HG02884 (cell line): ENCODE measurements around the gene ARTN.

Experiments used
- ATAC-seq: cut with Tn5 transposase; IDR thresholded peaks from one replicate; pipeline ENCODE4 v1.9.1; 2021; ENCODE audit warnings: mild to moderate bottlenecking, moderate library complexity; ENCODE audit not compliant: unreplicated experiment

Gene ARTN

DNA sequence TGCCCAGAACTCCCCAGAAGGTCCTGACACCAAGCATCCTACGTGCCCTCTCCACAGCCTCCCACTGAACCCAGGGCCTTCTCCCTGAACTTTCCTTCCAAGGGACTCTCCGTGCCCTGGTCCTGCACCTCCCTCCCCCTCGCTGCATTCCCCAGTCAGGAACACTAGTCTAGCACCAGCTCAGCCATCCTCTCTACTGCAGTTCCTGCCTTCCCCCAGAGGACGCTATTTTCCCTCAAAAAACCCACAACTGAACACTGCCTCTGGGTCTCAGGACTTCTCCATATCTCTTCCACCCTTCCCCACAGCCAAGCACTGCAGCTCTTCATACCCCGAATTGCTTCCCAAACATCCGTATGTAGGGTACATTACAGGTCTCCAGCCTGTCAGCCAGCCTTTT, 12.6 kb upstream of the ARTN start:
- no peak for ATAC-seq

DNA sequence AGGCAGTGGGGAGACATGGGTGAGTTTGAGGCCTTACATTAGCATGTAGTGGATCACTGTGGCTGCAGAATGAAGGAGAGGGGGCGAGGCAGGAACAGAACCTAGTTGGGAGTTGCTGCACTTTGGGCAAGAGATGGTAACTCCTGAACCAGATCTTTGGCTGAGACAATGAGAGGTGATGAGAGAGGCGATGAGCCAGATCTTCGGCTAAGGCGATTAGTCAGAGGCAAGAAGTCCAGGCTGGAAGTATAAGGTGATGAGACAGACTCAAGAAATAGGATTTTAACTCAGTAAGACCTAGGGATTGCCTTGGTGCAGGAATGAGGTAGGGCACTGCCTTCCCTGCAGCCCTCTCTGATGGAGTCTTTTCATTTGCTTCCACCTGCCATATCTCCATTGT, 9.1 kb upstream of the ARTN start:
- ATAC-seq: no peak

DNA sequence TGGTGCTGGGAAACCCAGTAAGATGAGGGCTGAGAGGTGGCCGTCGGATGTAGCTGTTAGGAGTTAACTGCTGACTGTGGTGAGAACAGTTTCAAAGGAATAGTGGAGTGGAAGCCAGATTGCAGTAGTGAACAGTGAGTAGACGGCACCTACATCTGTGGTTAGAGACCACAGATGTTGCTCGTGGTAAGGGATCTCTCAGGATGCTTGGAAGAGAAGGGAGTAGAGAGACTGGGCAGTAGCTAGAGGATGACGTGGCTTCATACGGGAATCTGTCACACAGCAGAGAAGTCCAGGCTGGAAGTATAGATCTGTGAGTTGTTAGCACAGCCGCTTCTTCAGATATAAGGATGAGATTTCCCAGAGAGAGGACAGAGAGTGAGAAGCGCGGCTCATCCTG, 7.8 kb upstream of the ARTN start:
- no peak for ATAC-seq

DNA sequence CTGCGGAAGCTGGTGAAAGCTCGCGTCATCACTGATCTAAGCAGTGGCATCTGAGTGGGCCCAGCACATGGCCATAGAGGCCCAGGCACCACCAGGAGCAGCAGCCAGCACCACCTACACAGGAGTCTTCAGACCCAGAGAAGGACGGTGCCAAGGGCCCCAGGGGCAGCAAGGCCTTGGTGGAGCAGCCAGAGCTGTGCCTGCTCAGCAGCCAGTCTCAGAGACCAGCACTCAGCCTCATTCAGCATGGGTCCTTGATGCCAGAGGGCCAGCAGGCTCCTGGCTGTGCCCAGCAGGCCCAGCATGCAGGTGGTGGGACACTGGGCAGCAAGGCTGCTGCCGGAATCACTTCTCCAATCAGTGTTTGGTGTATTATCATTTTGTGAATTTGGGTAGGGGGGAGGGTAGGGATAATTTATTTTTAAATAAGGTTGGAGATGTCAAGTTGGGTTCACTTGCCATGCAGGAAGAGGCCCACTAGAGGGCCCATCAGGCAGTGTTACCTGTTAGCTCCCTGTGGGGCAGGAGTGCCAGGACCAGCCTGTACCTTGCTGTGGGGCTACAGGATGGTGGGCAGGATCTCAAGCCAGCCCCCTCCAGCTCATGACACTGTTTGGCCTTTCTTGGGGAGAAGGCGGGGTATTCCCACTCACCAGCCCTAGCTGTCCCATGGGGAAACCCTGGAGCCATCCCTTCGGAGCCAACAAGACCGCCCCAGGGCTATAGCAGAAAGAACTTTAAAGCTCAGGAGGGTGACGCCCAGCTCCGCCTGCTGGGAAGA, 3.2 kb upstream of the ARTN start:
- no peak for ATAC-seq

DNA sequence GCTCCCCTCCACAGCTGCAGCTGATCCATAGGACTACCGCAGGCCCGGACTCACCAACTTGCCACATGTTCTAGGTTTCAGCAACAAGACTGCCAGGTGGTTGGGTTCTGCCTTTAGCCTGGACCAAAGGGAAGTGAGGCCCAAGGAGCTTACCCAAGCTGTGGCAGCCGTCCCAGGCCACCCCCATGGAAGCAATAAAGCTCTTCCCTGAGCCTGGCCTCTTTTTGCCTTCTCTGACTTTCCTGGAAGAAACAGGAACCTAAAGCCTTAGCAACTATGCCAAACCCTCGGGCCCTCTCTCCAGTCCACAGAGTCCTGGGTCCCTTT, 2.7 kb upstream of the ARTN start:
- no peak for ATAC-seq

DNA sequence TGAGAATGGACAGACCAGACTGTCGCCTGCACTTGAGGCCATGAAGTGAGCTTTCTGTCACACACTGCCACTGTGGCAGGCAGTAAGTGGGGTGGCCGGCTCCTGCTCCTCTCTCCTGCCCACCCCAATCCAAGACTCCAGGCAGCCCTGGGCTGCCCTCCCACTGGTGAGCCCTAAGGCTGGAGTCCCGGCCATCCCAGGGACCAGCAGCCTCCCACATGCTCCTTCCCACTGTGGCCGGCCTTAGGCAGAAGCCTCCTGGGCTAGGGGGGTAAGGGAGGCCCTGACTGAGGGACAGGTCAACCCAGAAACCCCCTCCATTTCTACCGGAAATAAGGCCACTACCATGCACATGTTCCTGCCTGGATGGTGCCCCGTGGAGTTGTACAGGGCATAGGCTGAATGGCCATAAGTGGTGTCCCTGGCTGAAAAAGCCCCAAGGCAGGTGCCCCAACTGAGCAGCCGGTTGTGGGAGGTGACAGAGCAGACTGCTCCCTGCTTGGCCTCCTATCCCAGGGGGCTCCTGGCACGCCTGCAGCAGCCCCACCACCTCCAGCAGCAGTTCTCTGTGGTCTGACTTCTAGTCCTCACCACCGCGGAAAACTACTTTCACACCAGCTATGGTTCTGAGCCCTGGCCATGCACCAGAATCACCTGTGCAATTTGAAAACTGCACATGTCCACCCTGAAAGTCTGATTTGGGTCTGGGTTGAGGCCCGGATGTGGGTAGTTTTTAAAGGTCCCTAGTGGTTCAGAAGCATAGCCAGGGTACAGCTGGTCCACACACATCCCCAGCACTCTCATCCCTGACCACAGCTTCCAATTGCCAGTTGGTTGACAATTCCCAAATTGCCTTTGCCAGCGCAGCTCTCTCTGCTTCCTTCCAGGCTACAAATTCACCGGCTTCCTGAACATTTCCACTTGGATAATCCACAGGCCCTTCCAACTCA, 1.6 kb upstream of the ARTN start:
- ATAC-seq: no peak

DNA sequence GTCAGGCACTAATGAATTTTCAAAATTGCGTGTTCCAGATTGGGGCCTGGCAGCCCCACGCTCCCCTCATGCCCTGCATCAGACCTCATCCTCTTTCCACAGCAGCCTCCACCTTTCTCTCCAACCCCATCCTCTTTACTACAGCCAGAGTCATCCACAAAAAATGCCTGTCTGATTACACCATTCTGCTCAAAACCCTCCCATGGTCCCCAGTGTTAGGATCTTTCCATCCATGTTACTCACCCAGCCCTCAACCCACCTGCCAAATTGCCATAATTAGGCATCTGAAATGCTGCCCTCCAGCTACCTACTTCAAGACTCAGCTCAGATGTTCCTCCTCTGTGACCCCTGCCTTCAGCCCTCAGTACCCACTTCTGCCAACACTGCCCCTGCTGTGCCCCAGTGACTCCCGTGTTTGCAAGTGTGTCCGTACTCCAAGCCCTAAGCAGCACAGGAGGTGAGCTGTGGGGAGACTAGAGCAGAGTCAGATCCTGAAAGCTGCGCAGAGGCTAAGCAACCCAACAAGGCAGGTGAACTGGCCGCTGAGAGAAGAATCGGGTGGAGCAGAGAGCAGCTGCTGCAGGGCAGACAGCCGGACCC, 715 bp upstream of the ARTN start:
- no peak for ATAC-seq

DNA sequence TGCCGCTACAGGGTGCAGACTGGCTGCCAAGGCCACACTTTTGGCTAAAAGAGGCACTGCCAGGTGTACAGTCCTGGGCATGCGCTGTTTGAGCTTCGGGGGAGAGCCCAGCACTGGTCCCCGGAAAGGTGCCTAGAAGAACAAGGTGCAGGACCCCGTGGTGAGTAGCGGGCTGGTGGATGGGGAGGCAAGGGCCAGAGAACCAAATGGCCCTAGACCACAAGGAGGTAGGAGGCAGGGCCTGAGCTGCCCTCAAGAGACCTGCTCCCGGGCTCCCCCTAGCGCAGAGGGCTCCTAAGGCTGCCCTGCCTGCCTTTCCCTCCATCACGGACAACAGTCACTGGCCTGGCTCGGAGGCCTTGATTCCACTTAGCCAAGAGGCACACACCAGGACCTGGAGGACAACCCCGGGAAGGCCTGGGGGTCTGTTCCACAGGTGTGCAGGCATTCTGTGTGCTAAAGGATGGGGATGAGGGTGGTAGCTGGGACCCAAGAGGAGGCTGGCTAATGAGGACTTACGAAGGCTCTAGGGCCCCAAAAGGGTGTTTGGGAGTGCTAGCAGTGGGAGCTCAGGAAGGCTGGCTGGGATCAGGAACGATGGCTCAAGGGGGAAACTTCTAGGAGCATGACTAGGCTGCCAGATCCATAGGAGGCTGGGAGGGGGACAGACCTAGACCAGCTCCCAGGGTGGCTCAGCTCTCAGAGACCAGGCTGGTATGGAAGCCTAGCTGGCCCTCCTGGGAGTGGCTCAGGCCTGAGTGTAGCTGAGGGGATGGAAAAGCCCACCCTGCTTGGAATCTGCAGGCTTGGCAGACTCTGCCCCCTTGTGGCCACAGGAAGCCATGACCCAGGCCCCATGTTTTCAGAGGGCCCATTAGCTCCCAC, 742 bp downstream of the ARTN start:
- ATAC-seq: no peak

DNA sequence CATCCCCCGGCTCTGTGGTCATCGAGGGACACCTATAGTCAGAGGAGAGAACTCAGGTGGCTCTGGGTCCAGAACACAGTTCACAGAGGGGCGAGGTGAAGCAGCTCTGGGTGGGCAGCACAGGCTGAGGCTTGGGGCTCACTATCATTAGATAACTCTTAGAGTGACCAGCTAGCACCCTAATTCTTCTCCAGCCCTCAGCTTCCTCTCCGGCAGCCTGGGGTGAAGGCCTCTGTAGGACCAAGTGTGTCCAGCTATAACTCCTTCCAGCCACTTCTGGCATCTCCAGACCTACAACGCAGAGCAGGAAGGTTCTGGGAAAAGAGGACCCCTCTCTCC, 1.4 kb downstream of the ARTN start:
- no peak for ATAC-seq

DNA sequence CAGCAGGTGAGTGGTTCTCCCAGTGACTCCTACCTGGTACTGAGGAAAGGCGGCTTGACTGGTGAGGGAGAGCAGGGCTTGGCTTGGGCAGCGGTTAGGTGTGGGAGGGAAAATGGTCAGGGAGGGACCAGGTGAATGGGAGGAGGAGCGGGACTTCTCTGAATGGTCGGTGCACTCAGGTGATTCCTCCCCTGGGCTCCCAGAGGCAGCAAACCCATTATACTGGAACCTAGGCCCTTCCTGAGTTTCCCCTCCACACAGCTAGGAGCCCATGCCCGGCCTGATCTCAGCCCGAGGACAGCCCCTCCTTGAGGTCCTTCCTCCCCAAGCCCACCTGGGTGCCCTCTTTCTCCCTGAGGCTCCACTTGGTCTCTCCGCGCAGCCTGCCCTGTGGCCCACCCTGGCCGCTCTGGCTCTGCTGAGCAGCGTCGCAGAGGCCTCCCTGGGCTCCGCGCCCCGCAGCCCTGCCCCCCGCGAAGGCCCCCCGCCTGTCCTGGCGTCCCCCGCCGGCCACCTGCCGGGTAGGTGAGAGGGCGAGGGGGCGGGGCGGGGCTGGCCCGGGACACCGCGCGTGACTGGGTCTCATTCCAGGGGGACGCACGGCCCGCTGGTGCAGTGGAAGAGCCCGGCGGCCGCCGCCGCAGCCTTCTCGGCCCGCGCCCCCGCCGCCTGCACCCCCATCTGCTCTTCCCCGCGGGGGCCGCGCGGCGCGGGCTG, 2.3 kb downstream of the ARTN start:
- ATAC-seq: no peak

DNA sequence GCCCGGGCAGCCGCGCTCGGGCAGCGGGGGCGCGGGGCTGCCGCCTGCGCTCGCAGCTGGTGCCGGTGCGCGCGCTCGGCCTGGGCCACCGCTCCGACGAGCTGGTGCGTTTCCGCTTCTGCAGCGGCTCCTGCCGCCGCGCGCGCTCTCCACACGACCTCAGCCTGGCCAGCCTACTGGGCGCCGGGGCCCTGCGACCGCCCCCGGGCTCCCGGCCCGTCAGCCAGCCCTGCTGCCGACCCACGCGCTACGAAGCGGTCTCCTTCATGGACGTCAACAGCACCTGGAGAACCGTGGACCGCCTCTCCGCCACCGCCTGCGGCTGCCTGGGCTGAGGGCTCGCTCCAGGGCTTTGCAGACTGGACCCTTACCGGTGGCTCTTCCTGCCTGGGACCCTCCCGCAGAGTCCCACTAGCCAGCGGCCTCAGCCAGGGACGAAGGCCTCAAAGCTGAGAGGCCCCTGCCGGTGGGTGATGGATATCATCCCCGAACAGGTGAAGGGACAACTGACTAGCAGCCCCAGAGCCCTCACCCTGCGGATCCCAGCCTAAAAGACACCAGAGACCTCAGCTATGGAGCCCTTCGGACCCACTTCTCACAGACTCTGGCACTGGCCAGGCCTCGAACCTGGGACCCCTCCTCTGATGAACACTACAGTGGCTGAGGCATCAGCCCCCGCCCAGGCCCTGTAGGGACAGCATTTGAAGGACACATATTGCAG, 3.0 kb downstream of the ARTN start:
- ATAC-seq: no peak

DNA sequence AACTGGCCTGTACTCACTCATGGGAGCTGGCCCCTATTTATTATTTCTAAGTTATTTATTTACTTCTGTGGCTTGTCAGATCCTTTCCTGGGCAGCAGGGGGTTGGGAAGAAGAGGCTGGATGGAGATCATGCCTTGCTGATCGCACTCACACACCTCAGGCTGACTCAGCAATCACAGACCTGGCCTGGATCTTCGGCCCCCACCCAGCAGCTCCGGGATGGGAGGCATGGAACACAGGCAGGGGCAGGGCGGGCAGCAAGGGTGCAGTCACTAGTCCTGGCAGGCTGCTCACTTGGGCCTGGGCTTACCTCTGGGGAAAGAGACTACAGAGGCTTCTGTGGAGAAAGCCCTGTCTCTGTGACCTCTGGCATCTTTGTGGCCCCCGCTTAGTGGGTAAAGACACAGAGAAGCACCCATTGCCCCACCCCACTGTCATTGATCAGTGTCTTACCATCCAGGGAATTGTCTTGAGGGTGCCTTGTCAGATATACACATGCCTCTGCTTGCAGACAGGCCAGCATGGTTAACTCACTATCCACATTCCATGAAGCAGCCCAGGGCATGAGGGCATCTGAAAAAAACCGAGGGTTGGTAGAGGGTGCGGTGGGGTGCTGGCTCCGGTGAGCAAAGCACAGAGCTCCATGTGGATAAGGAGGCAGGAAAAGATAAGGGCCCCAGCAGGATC, 3.7 kb downstream of the ARTN start:
- ATAC-seq: no peak

DNA sequence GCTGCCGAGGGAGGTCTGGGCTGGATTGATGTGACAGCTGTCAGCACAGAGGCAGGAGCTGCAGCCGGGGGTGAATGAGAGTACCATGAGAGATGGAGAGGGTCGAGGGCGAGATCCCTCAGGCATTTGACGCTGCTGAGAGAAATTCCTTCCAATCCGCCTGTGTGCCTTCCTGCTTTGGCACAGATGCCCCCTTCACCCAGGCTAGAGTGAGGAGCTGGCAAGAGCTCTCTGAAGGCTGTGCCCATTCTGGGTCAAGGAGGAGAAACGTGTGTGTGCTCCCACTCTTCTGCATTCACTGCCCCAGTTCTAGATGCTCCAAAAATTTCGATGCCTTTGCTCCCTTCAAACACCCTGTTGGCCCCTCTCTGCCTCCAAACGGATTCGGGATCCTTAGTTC, 4.8 kb downstream of the ARTN start:
- no peak for ATAC-seq

DNA sequence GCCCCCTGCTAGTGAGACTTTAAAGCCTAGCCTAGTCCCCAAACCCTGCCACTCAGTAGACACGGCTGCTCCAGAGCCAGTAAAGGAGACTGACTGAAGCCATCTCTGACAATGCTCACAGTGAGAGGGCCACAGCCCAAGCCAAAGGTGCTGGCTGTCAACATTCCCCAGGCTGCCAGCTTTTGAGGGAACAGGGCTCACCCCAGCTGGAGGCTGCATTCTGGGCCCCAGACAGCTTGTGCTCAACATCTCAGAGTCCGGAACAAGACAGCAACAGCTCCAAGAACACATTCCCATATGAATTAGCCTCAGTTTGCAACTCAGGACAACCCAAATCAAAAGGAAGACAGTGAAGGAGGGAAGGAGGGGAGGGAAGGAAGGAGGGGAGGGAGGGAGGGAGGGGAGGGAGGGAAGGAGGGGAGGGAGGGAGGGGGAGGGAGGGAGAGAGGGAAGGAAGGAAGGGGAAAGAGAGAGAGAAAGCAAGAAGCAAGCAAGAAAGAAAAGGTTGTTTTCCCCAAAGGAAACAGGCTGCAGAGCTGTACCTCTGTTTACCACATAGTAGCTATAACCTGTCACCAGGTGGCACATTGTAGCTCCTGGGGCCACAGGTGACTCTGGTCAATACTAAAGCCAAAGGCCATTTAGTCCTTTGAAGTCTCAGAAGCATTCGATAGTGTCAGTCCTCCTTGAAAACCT, 5.4 kb downstream of the ARTN start:
- ATAC-seq: no peak

DNA sequence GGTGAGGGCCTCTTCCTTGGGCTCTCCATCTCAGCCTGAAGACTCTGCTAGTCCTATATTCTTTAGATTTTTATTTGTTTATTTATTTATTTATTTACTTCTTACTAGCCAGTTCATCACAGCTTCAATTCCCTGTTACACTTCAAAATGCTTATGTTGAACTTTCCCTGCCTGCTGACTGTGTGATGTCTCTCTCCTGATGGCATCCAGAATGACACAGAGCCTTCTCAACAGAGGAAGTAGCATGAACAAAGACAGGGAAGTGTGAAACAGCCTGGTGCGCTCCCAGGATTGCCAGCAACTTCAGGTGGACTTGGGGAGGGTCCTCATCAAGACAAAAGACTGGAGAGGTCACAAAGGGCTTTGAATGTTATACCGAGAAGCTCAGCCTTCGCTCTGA, 8.8 kb downstream of the ARTN start:
- no peak for ATAC-seq

DNA sequence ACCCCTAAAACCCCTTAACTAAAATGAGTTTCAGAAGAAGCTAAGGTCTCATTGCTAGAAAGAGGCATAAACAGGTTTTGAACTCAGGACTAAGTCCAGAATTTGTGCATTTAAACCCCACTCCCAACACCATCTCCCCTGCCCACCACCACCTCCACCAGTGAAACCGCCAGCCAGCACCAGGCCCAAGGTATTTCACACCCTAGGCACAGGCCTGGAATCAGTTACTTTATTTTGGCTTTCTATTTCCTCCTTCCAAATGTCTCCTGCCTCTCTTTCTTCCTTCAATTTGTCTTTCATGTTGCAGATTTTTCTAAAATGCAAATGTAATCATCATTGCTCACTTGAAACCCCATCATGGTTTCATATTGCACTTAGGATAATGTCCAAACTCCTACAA, 11.3 kb downstream of the ARTN start:
- ATAC-seq: no peak

DNA sequence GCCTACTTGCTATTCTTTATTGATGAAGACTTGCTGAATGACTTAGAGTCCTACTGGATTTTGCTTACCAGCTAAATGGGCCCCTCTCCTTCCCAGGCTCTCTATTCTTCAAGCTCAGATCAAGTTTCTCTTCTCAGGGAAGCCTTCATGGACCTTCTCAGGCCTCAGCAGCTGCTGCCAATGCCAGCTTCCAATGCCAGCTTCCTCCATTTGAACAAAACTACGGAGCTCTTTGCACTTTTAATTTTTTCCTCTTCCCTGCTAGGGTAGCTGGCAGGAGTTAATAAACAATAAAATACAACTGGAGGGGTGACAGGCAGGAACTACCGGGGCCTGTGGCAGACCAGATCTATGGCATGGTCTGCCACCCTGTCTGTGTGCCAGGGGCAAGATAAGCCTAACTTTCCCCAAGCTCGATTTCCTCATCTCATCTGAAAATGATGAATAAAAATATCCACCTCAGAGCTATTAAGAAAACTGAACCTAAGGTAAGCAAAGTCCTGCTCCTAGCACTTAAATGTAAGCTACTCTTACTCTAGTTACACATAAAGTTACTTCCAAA, 12.2 kb downstream of the ARTN start:
- ATAC-seq: no peak
